H1 (cell line): ENCODE results near the gene PPP1R13B.

Source experiments
- KDM1A ChIP-seq: fragments of 200-600, 300-600 bp; sonication (generic); IDR thresholded peaks from 2 replicates; pipeline ENCODE4 v1.7.1; 2016; ENCODE audit warnings: mild to moderate bottlenecking, low read length, borderline replicate concordance
- POLR2A ChIP-seq, 2 experiments: IDR thresholded peaks; 1 replicate in 1 of 2; 2 replicates in 1 of 2; pipeline ENCODE4 v1.6.1; 2011; ENCODE audit warnings: low read depth in 2 of 2, low read length in 2 of 2, mild to moderate bottlenecking in 2 of 2; ENCODE audit errors: control extremely low read depth in 1 of 2
- POLR2AphosphoS5 ChIP-seq: IDR thresholded peaks from 2 replicates; pipeline ENCODE4 v1.6.1; 2011; ENCODE audit warnings: low read depth, low read length
- SAP30 ChIP-seq: fragments of 300-600 bp; sonication (generic); IDR thresholded peaks from 2 replicates; pipeline ENCODE4 v1.7.1; 2012; ENCODE audit warnings: low read length, moderate library complexity, mild to moderate bottlenecking, inconsistent platforms; ENCODE audit not compliant: insufficient read depth, insufficient replicate concordance
- TAF7 ChIP-seq: optimal IDR thresholded peaks from 2 replicates; pipeline ENCODE3; 2011; ENCODE audit warnings: low read depth, mild to moderate bottlenecking, inconsistent platforms, low read length, moderate library complexity, borderline replicate concordance
- YY1 ChIP-seq: IDR thresholded peaks from 2 replicates; pipeline ENCODE4 v1.6.1; 2011; ENCODE audit warnings: low read depth, mild to moderate bottlenecking, low read length
- TF ChIP-seq, protein P1 (sequence below), 3 experiments: IDR thresholded peaks; 1 replicate in 2 of 3; 2 replicates in 1 of 3; pipeline versions ENCODE4 v1.5.1 to v1.6.1; 2011; ENCODE audit warnings: low read length in 3 of 3, mild to moderate bottlenecking in 3 of 3, inconsistent platforms in 2 of 3, low read depth in 1 of 3, moderate library complexity in 1 of 3; ENCODE audit not compliant: insufficient read depth in 1 of 3; ENCODE audit errors: control extremely low read depth in 1 of 3

DNA sequence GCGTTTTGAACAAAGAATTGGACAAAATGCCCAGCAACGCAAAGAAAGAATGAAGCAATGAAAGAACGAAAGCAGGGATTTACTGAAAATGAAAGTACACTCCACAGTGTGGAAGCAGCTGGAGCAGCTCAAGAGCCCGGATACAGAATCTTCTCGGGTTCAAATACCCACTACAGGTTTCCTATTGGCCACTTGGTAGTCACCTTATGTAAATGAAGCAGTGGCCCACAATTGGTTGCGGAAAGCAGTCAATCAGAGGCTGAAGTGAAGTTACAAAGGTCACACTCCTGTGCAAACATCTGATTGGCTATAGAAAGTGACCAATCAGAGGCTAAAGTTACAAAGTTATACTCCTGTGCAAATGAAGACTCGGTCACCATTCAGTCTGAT is 15.0 kb upstream of the PPP1R13B start:
- TF ChIP-seq YY1 = no peak
- no peak for TF ChIP-seq POLR2A (IDR thresholded peaks at IDR 0.05; ENCODE audit: control extremely low read depth in 1 of 2, low read depth in 2 of 2, low read length in 2 of 2)
- TF ChIP-seq, protein P1, sequence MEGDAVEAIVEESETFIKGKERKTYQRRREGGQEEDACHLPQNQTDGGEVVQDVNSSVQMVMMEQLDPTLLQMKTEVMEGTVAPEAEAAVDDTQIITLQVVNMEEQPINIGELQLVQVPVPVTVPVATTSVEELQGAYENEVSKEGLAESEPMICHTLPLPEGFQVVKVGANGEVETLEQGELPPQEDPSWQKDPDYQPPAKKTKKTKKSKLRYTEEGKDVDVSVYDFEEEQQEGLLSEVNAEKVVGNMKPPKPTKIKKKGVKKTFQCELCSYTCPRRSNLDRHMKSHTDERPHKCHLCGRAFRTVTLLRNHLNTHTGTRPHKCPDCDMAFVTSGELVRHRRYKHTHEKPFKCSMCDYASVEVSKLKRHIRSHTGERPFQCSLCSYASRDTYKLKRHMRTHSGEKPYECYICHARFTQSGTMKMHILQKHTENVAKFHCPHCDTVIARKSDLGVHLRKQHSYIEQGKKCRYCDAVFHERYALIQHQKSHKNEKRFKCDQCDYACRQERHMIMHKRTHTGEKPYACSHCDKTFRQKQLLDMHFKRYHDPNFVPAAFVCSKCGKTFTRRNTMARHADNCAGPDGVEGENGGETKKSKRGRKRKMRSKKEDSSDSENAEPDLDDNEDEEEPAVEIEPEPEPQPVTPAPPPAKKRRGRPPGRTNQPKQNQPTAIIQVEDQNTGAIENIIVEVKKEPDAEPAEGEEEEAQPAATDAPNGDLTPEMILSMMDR (IDR thresholded peaks at IDR 0.05; ENCODE audit: control extremely low read depth in 1 of 3, insufficient read depth in 1 of 3, low read depth in 1 of 3, low read length in 3 of 3) = no peak
- TF ChIP-seq KDM1A = no peak
- TF ChIP-seq POLR2AphosphoS5 = no peak
- TF ChIP-seq SAP30 = no peak
- no peak for TF ChIP-seq TAF7
